Measurements from ENCODE around the gene SALL1.

Gene SALL1

DNA sequence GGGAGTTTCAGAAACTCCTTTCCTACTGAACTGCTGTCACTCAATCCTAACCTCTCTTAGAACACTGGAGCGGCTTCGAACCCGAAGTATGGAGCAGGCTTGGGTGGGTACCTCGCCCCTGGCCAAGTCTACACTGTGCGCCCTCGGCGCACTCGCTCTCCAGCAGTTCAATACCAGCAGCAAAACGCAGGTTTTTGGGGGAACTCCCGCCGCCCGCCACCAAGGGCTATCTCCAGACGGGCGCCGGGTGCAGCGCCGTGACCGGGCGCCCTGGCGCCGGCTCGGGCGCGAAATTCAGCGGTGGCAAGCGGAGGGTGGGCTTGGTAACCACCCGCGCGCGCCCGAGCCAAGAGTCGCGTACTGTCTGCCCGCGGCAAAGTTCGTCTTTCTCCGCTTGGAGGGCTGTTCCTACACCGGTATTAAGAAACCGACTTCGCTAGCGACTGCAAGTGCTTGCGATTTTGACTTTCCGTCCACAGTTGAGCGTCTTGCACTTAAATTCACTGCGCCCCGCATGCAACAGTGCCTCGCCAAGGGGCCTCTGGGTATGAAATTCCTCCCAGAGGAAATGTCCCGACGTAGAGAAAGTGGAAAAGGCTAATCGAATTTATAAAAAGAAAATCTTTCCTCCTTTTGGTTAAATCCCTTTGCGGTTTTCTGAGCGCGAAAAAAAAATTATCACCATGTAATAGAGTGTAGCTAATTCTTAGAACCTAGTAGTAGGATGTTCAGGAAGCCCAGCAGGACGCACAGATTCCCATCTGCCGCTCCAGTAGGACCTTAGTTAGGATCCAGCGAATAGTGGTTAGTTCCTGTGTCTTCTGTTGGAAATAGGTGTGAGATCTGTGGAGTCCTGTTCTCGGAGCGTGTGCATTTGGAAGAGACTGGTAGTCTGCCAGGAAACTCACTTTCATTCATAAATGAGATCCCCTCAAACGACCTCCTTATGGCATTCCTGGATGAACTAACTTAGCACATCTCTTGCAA is 5.0 kb upstream of the SALL1 start:
- DNase-seq: no peak

- DNase-seq: no peak
These were observed 4.1 kb upstream of the SALL1 start for GRCh38 chr16:51155199-51155607.

- DNase-seq: no peak
These were observed 3.5 kb upstream of the SALL1 start for GRCh38 chr16:51154271-51155171.

- no peak for DNase-seq
These were observed 2.5 kb upstream of the SALL1 start for GRCh38 chr16:51153577-51154031.

GRCh38 chr16:51152691-51153576 is 1.9 kb upstream of the SALL1 start:
- no peak for DNase-seq

DNA sequence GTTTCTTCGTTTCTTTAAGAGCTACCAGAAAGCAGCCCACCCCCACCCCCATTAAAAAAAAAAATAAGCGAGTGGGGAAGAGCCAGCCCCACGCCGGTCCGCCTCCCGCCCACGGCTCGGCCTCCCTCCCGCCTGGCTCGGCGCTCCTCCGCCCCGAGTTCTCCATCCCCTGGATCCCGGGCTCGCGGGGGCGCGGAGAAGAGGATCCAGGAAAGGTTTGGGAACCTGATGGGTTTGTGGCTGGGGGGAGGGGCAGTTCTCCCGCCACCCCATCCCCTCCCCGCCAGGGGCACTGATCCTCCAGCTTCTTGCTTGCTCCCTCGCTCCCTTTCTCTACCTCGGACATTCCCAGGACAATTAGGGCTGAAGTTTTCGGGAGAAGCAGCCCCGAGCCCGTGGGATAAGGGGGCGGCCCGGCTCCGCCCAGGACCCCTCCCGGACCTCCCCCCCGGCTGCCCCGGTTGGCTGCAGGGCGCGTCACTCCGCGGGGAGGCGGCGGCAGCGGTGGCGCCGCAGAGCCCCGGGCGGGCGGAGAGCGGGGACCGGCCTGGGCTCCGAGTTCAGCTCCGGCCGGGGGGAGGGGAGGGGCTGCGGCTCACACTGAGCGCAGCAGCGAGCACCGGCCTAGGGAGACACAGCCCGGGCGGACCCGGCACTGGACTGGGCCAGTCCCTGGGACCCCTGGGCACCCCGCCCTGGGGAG is 1.0 kb upstream of the SALL1 start:
- DNase-seq: no peak

GRCh38 chr16:51151435-51151960 is 428 bp upstream of the SALL1 start:
- no peak for DNase-seq

DNA sequence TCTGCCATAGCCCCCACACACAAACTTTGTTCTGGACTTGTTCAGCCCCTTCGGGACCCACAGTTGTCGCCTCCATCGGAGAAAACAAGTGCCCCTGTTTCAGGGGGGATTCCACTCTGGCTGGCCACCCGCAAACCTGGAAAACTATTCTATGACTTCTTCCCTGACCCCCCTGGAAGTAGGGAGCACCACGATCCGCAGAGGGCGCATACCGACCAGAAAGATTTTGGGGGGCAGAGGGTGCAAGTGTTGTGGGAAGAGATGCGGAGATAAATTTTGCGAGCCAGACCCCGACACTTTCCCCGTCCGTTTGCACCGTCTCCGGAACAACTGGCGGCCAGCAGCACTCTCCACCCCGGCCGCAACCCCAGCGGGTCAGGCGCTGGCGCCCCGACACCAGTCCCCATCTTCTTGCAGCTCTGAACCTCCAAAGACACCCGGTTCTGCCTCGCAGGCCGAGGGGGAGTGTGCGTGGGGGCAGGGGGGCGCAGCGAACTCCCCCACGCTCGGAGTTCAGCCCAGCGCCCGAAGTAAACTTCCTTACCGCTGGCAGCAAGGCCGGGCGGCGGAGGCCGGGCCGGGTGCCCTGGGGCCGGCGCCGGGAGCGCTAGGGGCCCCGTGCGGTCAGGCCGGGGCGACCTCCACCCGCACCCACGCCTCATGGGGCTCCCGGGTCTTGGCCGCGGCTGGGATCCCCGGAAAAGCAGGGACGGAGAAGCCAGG is 744 bp downstream of the SALL1 start:
- DNase-seq: no peak

DNA sequence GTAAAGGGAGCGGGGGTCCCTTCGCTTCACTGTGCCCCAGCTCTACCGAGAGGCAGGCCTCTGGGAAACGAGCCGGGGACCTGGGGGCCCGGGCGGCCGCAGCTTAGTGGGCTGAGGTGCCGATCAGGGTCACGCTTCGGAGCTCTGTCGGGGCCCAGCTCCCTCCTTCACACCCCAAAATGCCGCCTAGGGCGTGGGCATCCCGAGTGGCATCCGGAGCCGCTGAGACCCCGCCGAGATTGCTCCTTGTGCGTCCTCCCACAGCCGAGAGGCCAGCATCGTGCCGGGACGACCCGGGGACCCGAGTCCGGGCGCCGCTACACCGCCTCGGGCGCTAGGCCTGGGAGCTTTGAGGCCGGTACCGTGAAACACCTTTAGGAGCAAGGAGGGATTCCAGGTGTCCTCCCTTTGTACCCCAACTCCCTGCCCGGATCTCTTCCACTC is 1.3 kb downstream of the SALL1 start:
- DNase-seq: no peak

- DNase-seq: no peak
These were observed 1.8 kb downstream of the SALL1 start for GRCh38 chr16:51149251-51149661.

DNA sequence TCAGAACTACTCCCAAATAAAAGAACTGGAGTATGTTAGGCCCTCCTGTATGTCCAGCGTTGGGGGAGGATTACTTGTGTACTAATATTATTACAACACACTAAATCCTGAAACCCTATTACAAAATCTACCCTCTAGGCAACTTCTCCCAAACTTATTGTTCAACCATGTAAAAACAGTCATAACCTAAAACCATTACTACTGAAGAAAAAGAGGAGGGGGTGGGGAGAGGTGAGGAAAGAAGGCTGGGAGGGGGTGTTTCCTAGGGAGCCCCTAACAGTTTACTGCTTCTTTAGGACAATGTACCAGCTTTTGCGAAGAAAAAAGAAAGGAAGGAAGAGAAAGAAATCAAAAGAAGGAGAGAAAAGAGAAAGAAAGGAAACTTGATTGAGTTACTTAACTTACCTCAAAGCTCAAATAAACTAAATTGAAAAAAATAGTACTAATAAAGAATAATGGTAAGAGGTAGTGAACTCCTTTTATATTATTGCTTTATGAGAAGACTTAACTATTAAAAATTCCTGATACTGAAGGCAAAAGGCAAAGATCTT is 2.3 kb downstream of the SALL1 start:
- no peak for DNase-seq

DNA sequence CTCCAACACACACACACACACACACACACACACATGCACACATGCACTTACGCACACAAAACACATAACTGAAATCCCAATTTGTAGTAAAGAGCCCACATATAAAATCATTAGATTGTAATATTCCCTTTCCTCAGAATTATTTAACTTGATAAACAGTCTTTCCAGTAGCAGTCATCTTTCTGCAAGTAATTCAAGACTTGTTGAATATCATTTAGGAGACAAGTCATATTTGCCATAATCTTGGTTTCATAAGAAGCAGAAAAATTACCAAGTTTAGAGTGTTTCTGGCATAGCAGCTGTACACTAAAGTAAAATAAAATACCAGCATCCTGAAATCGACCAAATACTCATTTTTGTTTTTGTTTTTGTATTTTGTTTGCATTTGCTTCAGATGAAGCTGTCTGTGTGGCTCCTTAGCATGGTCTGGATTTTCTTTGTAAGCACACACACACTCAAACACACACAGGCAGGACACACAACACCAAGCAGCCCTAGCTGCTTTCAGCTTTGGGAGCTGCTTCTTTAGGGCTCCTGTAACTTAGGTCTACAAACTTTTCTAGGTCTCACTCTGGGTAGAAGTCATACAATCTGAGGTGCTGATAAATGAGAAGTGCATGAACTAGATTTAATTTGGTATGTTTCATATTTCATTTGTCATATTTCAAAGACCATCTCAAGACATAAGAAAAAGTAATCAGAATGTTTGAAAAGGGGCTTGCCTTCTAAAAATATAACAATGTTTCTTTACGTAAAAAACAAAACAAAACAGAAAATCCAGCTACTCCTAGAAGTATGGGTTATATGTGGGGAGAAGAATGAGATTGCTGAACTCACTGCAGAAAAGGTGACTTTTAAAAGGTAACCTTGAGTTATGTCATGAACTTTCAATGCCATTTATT is 3.0 kb downstream of the SALL1 start:
- no peak for DNase-seq

DNA sequence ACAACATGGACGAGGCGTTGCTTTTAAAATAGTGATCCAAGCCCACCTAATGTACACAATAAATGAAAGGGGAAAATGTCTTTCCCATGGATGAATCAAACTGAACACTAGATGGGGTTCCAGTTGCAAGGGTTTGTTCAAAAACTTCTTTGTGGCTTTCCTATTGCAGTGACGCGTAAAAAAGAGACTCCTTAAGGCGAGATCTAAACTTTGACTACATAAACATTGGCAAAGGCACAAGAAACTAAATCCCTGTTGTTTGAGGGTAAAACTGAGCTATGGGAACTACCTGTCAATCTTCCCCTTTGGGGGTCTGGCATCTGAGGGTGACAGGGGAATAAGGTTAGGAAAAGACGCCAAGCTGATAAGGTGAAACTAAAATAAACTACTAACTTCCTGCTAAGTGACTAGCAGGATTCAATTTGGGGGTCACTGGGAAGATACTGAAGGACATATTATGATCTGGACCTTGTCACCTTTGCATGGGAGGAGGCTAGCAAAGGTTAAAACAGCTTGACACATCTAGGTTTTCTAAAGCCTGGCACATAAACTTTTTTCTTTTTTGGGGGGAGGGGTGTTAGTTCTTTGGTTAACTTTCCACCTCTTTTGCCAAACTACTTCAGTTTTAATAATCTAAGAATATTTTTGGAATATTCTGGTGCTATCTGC is 4.7 kb downstream of the SALL1 start:
- DNase-seq: no peak

DNA sequence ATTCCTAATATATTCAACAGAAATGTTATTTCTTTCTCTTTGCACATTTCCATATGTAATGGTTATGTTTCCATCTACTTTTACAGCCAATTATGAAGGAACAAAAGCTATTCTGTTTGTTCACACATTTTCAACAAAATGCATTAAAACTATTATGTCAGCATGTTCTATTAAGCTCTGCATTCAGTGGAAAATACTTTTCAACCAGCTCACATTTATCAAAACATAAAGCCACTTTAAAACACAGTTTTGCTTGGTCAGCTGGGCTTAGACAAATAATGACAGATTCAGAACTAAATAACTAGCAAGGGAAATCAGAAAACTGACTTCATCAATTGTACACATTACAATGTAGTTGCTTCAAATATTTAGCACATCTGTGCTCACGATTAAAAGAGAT is 6.9 kb downstream of the SALL1 start:
- no peak for DNase-seq

GRCh38 chr16:51143196-51143977 is 7.7 kb downstream of the SALL1 start:
- DNase-seq: no peak

DNA sequence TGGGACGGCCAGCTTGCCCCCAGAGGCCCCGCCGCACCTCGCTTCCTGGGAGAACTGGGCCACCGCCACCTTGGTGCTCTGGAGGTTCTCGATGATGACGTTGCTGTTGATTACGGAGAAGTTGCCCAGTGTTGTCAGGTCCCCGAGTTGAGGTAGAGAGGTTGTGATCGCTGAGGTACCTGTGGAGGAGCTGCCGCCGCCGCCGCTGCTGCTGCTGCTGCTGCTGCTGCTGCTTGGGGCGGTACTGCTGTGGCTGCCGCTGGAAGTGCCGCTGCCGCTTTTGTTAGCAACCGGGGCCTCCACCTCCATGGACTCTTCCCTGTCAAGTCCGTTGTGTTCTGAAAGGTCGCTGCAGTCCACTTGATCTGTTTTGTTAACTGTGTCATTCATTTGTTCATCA is 9.5 kb downstream of the SALL1 start:
- DNase-seq: no peak

DNA sequence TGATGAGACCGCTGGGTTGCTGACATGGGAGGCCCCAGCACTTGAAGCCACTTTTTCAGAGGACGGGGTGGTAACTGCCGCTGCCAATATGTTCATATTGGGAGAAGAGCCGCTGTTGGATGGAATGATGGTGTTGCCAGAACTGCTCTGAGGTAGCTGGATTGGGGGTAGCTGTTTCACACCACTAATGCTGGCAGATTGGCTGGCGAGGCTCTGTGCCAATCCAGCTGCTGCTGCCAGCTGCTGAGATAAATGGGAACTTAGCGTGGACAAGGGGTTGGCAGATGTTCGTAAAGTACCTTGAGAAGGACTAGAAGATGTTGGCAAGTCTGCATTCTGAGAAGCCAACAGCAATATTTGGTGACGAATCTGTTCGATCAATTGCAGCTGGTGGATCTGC is 10.0 kb downstream of the SALL1 start:
- DNase-seq: no peak

- DNase-seq: no peak
These were observed 11.0 kb downstream of the SALL1 start for GRCh38 chr16:51140112-51140511.
